Measurements from ENCODE around the gene PDZRN4. TPM values are rescaled to one million over a fixed set of nuclear protein-coding genes. Genes with fewer than 3 reads are reported as not detected.

The PDZRN4 gene
- total RNA-seq, 1 donor from 2014 or later, result 0.22 TPM

- ATAC-seq (no peak), DNase-seq (no peak)
- intact Hi-C loops (cut with micrococcal nuclease), result no loop called here
Observed at GRCh38 chr12:41433460-41433859, 245.3 kb downstream of the PDZRN4 start.

- intact Hi-C loops (cut with micrococcal nuclease), result no loop called here
- DNase-seq, result no peak
- ATAC-seq, result no peak
Observed at GRCh38 chr12:41436076-41436475, 248.0 kb downstream of the PDZRN4 start.

- ATAC-seq, result no peak
- intact Hi-C loops (cut with micrococcal nuclease), result no loop called here
Observed at GRCh38 chr12:41437563-41437962, 249.4 kb downstream of the PDZRN4 start.

GRCh38 chr12:41438854-41439541 is 250.9 kb downstream of the PDZRN4 start:
- DNase-seq (no peak), ATAC-seq (no peak)
- intact Hi-C loops (cut with micrococcal nuclease), result no loop called here

More at GRCh38 chr12:41437563-41437962, 249.4 kb downstream of the PDZRN4 start:
- no peak for DNase-seq

GRCh38 chr12:41439801-41440200 is 251.7 kb downstream of the PDZRN4 start:
- intact Hi-C loops (cut with micrococcal nuclease), result no loop called here
- no peak for ATAC-seq
- DNase-seq, result no peak

- no peak for DNase-seq
- intact Hi-C loops (cut with micrococcal nuclease), result no loop called here
- no peak for ATAC-seq
Observed at GRCh38 chr12:41441180-41441579, 253.1 kb downstream of the PDZRN4 start.

- intact Hi-C loops (cut with micrococcal nuclease), result no loop called here
- DNase-seq (no peak), ATAC-seq (no peak)
Observed at GRCh38 chr12:41442896-41443295, 254.8 kb downstream of the PDZRN4 start.

GRCh38 chr12:41443690-41444089 is 255.6 kb downstream of the PDZRN4 start:
- DNase-seq (no peak), ATAC-seq (no peak)
- intact Hi-C loops (cut with micrococcal nuclease), result no loop called here

GRCh38 chr12:41452838-41453407 is 264.8 kb downstream of the PDZRN4 start:
- intact Hi-C loops (cut with micrococcal nuclease), result no loop called here
- no peak for DNase-seq
- ATAC-seq, result no peak

- ATAC-seq (no peak), DNase-seq (no peak)
- intact Hi-C loops (cut with micrococcal nuclease), result no loop called here
Observed at GRCh38 chr12:41453409-41453808, 265.3 kb downstream of the PDZRN4 start.

- intact Hi-C loops (cut with micrococcal nuclease), result no loop called here
- DNase-seq (no peak), ATAC-seq (no peak)
Observed at GRCh38 chr12:41459111-41459905, 271.2 kb downstream of the PDZRN4 start.

- ATAC-seq, result no peak
- DNase-seq, result no peak
- intact Hi-C loops (cut with micrococcal nuclease), result no loop called here
Observed at GRCh38 chr12:41459906-41460214, 271.7 kb downstream of the PDZRN4 start.

- no peak for DNase-seq
- ATAC-seq, result no peak
- intact Hi-C loops (cut with micrococcal nuclease), result no loop called here
Observed at GRCh38 chr12:41460906-41461305, 272.8 kb downstream of the PDZRN4 start.

GRCh38 chr12:41462312-41462711 is 274.2 kb downstream of the PDZRN4 start:
- ATAC-seq (no peak), DNase-seq (no peak)
- intact Hi-C loops (cut with micrococcal nuclease), result no loop called here

GRCh38 chr12:41465526-41465925 is 277.4 kb downstream of the PDZRN4 start:
- ATAC-seq (no peak), DNase-seq (no peak)
- intact Hi-C loops (cut with micrococcal nuclease), result no loop called here

GRCh38 chr12:41466300-41466699 is 278.2 kb downstream of the PDZRN4 start:
- ATAC-seq (no peak), DNase-seq (no peak)

GRCh38 chr12:41466802-41467201 is 278.7 kb downstream of the PDZRN4 start:
- DNase-seq (no peak), ATAC-seq (no peak)

More at GRCh38 chr12:41466300-41466699, 278.2 kb downstream of the PDZRN4 start:
- intact Hi-C loops (cut with micrococcal nuclease), result no loop called here

GRCh38 chr12:41467591-41468325 is 279.6 kb downstream of the PDZRN4 start:
- no peak for ATAC-seq
- intact Hi-C loops (cut with micrococcal nuclease), result no loop called here
- DNase-seq, result no peak

More at GRCh38 chr12:41466802-41467201, 278.7 kb downstream of the PDZRN4 start:
- intact Hi-C loops (cut with micrococcal nuclease), result no loop called here

- intact Hi-C loops (cut with micrococcal nuclease), result no loop called here
- ATAC-seq (no peak), DNase-seq (no peak)
Observed at GRCh38 chr12:41468341-41468740, 280.2 kb downstream of the PDZRN4 start.

GRCh38 chr12:41468756-41469155 is 280.6 kb downstream of the PDZRN4 start:
- intact Hi-C loops (cut with micrococcal nuclease), result no loop called here
- ATAC-seq (no peak), DNase-seq (no peak)

Data from left ventricle myocardium superior (tissue), 1 donor.